Kidney (tissue), 14 donors: ENCODE data around the gene NRG3. TPM values are rescaled to one million over a fixed set of nuclear protein-coding genes. Genes with fewer than 3 reads are reported as not detected.

ENCODE experiments used
- DNase-seq, 5 donors: peaks; one replicate each; pipeline ENCODE4 v3.0.0-alpha.2; 2013 to 2020
- FAIRE-seq: peaks from 2 replicates; lab custom pipeline; 2012; peaks lifted over from hg19 to GRCh38; lab: Jason Lieb, UNC
- H3K27ac ChIP-seq, 2 donors: one replicate each; pipeline ENCODE4 v1.7.0; 2013; ENCODE audit warnings: low read depth in 2 of 2, low read length in 2 of 2, inconsistent platforms in 1 of 2
- H3K27me3 ChIP-seq: one replicate; pipeline ENCODE4 v1.7.1; 2013; ENCODE audit warnings: low read length, inconsistent platforms; ENCODE audit not compliant: control insufficient read depth, insufficient read depth
- H3K36me3 ChIP-seq, 3 donors: one replicate each; pipeline versions ENCODE4 v1.7.0 to v1.7.1; 2013; ENCODE audit warnings: low read length in 3 of 3, control low read depth in 1 of 3, inconsistent platforms in 1 of 3; ENCODE audit not compliant: insufficient read depth in 3 of 3, control insufficient read depth in 2 of 3
- H3K4me1 ChIP-seq, 3 donors: one replicate each; pipeline versions ENCODE4 v1.7.0 to v1.7.1; 2013; ENCODE audit warnings: low read length in 3 of 3, inconsistent platforms in 1 of 3, low read depth in 1 of 3; ENCODE audit not compliant: control insufficient read depth in 2 of 3, insufficient read depth in 2 of 3
- H3K4me3 ChIP-seq, 3 donors: one replicate each; pipeline versions ENCODE4 v1.7.0 to v1.8.1; 2013; ENCODE audit warnings: low read length in 3 of 3, control low read depth in 1 of 3, inconsistent platforms in 1 of 3
- H3K9ac ChIP-seq, 3 donors: one replicate each; pipeline versions ENCODE4 v1.7.0 to v1.7.1; 2013; ENCODE audit warnings: low read length in 3 of 3, control low read depth in 1 of 3, inconsistent platforms in 1 of 3
- H3K9me3 ChIP-seq, 3 donors: one replicate each; pipeline versions ENCODE4 v1.7.0 to v1.7.1; 2013; ENCODE audit warnings: low read length in 3 of 3, control low read depth in 1 of 3, inconsistent platforms in 1 of 3; ENCODE audit not compliant: control insufficient read depth in 2 of 3, insufficient read depth in 1 of 3
- CTCF ChIP-seq: IDR thresholded peaks from 3 replicates; pipeline ENCODE4 v1.5.1; 2012; ENCODE audit warnings: mild to moderate bottlenecking, moderate library complexity, borderline replicate concordance; ENCODE audit not compliant: insufficient read depth; ENCODE audit errors: extremely low read depth
- intact Hi-C: fragments of 100-400 bp; cut with DNase I; formaldehyde crosslinking; loops from one replicate; pipeline ENCODE4 v1.11.1; 2022
- polyA plus RNA-seq: library from polyadenylated mRNA; stranded (reverse); fragments of 350-450 nt; fragmentation: Illumina TruSeq; extraction: RNeasy Lipid Tissue Mini Kit (QIAGEN cat#74804); gene quantifications from one replicate; pipeline ENCODE4 v1.2.3, GENCODE V29; 2014; ENCODE audit warnings: low read depth, low replicate concordance; ENCODE audit not compliant: insufficient read depth
- total RNA-seq: library from RNA; stranded (reverse); fragmentation: NEBNext Ultra II Directional; extraction: Animal tissue kit (Norgen Biotek cat#: 25700); gene quantifications from one replicate; pipeline ENCODE4 v1.2.1, GENCODE V29; 2021
- donor health status: control.
- donor health status: control.
- donor health status: control.
- donor health status: control.
- donor health status: control.
- donor health status: DM: yes; HTN: yes; CAD: no.
- donor health status: Normal renal cell carcinoma (clear cell type).

The NRG3 gene
- total and polyA plus RNA-seq, 2 donors from 2014 or later = 0.62 to 5.4 TPM

DNA sequence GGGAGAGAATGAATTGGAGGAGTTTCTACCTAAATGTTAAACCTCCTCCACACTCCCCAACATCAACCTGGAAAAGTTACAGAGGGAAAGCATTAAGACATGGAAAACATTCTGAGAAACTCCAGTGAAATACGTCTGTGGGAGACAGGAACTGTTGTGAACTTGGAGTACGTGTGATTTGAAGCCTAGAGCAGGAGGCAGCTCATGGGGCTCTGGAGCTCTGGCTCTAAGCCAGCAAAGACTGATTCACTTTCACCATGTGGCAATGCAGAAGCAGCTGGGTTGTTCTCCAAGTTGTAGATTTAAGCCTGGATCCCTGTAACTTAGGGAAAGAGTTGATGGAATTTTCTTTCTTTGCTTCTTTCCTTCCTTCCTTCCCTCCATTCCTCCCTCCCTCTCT, 503.2 kb downstream of the NRG3 start:
- Histone ChIP-seq H3K27me3 (no peaks in the 10 kb centered on the region), H3K9ac (no peak overlapping the region), H3K36me3 (no peaks in the 10 kb centered on the region), H3K27ac (no peak overlapping the region), H3K9me3 (no peaks in the 10 kb centered on the region), H3K4me1 (no peaks in the 10 kb centered on the region), H3K4me3 (no peak overlapping the region)
- DNase-seq (peak in 3 of 5 donors; percentile 31 to 60 (median 33)), FAIRE-seq (no peak)
- intact Hi-C loops = no loop called here
- TF ChIP-seq CTCF = no peak

DNA sequence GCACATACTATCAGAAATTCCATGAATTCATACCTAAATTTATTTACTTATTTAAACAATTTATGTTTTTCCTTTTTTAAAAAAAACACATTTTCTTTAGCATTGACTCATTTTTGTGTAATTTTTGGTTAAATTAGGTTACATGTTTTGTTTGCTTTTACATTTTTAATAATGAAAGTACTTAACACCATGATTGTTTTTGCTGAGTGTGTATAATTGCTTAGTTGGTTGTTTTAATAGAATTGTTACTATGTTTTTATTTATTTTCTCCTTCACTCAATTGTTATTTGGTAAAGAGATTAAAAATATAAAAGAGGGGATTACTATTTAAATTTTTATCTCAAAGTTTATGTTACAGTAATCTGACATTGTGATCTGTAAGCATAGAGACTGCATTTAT, 508.4 kb downstream of the NRG3 start:
- Histone ChIP-seq H3K4me1 (no peaks in the 10 kb centered on the region), H3K27ac (no peak overlapping the region), H3K4me3 (no peak overlapping the region), H3K9ac (no peak overlapping the region), H3K36me3 (no peaks in the 10 kb centered on the region), H3K9me3 (no peaks in the 10 kb centered on the region), H3K27me3 (no peaks in the 10 kb centered on the region)
- intact Hi-C loops = no loop called here
- FAIRE-seq (peak; percentile 91), DNase-seq (no peak)
- no peak for TF ChIP-seq CTCF

- intact Hi-C loops = no loop called here
- H3K27me3 ChIP-seq = no peaks in the 10 kb centered on the region
- no peaks in the 10 kb centered on the region for H3K9me3 ChIP-seq
Observed at GRCh38 chr10:82390866-82391658, 516.1 kb downstream of the NRG3 start.

More at GRCh38 chr10:82390866-82391658, 516.1 kb downstream of the NRG3 start:
- Histone ChIP-seq H3K36me3 (no peaks in the 10 kb centered on the region), H3K9ac (no peak overlapping the region), H3K4me3 (no peak overlapping the region), H3K4me1 (no peaks in the 10 kb centered on the region), H3K27ac (no peak overlapping the region)
- no peak for TF ChIP-seq CTCF
- DNase-seq (no peak), FAIRE-seq (no peak)
